Measurements from ENCODE around the gene TNIK. TPM values are rescaled to one million over a fixed set of nuclear protein-coding genes. Genes with fewer than 3 reads are reported as not detected.
"Not testable (repeated sequence)": the region's sequence is repeated elsewhere in the genome, so short reads cannot be mapped to it uniquely, and the experiment has no call there.

The TNIK gene
- polyA plus RNA-seq, 3 donors from 2014 or later = 4.7 to 28.9 (median 13.7) TPM

DNA sequence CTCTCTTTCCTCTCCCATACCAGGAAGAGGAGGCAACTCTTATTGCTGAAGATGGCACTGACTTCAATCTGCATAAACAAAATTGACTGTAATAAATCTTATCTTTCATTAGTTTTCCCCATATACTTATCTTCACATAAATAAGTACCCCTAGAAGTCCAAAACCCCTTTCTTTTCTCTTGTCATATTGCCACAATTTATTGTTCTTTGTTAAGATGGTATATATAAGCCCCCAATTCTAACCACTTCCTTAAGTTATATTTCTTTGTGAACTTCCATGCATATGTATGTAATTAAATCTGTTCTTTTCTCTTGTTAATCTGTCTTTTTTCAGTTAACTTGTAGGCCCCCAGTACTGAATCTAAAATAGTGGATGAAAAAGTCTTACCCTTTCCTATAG, 68.8 kb downstream of the TNIK start:
- DNase-seq = no peak
- Mint-ChIP-seq H3K4me1 (peaks cover 63 to 94% of the 10 kb centered on the region in 2 donors), H3K36me3 (peaks cover 9 to 13% (median 9%) of the 10 kb centered on the region in 3 donors), H3K9me3 (peaks cover 0 to 14% (median 7%) of the 10 kb centered on the region in 6 donors), H3K27ac (no peak overlapping the region), H3K27me3 (ENCODE audit: low read depth in 3 of 3) (peaks cover 0 to 2% (median 0%) of the 10 kb centered on the region in 3 donors), H3K4me3 (no peak overlapping the region)

DNA sequence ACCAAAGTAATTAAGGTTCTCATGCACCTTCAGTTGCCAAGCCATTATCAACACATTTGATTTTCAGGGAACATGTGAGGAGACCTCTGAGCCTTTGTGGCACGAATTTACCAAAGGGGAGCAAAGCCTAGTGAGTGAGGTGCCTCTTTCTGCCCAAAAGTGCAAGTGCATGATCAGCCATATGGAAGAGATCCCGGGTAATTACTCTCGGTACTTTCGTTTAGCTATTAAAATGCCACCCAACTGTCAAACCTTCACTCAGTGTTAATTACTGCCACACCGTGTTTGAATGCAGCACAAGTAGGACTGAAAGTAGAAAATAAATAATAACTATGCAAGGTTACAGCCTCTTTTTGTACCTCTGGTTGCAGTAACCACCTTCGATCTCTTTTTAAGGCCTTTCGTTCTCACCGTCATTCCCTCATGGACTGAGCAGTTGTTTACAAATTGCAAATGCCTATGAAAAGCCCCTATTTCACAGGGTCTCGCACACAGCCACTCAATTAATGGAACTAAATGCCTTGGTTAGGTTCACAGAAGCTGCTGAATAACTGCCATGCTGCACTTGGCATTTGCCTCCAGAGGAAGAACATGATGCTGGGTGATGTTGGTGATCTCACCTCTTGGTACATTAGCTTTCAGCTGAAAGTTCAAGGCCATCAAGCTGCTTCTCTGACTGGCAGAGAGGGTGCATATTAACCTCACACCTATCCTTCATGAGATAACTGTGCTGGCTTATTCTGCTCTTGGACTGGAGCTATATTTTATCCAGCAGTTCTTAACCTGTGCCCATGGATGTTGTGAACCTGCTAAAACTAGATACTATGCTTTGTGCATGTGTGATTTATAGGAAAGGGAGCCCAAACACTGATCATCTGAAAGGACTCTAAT, 69.9 kb downstream of the TNIK start:
- Mint-ChIP-seq H3K9me3 (peaks cover 0 to 14% (median 7%) of the 10 kb centered on the region in 6 donors), H3K4me3 (no peak overlapping the region), H3K36me3 (peaks cover 9 to 13% (median 9%) of the 10 kb centered on the region in 3 donors), H3K27ac (no peak overlapping the region), H3K4me1 (peaks cover 63 to 94% of the 10 kb centered on the region in 2 donors), H3K27me3 (ENCODE audit: low read depth in 3 of 3) (peaks cover 0 to 2% (median 0%) of the 10 kb centered on the region in 3 donors)
- DNase-seq = no peak

DNA sequence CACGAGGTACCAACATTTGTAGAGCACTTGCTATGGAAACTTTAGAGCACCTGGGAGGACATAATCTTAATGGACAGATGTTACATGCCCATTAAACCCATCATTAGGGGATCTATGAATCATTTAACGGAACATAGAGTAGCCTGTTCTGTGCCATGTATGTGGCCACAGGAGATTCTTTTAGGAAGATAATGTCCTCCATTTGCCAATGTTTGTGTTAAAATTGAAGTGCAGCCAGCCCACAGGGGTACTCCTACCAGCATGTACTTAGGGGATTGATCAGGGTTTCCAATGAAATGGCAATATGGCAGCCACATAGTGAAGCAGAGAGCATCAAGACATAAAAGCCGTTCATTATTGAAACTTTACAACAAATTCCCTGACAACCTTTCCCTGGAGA, 70.7 kb downstream of the TNIK start:
- peaks cover 65 to 94% of the 10 kb centered on the region in 2 donors for H3K4me1 Mint-ChIP-seq
- peaks cover 0 to 14% (median 7%) of the 10 kb centered on the region in 6 donors for H3K9me3 Mint-ChIP-seq
- no peak overlapping the region for H3K27ac Mint-ChIP-seq
- peaks cover 0 to 3% (median 0%) of the 10 kb centered on the region in 3 donors for H3K27me3 Mint-ChIP-seq (ENCODE audit: low read depth in 3 of 3)
- no peak for DNase-seq
- peaks cover 9 to 13% (median 9%) of the 10 kb centered on the region in 3 donors for H3K36me3 Mint-ChIP-seq
- H3K4me3 Mint-ChIP-seq = no peak overlapping the region

DNA sequence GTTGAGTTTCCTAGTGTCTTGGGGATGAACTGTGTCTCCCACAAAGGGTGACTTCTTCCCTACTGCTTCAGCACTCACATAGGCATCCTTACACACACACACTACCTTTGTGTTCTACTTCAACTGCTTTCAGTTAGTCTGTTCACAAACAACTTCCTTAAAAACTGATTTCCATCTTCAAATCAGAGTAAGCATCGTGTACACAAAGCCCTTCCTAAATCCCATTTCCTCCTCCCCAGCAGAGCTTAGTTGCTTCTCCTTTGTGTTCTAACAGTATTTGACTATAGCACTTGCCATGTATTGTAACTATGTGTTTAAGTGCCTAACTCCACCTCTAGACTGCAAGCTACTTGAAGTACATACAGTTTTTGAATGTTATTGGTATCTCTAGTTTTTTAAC, 71.7 kb downstream of the TNIK start:
- Mint-ChIP-seq H3K4me1 (peaks cover 69 to 94% of the 10 kb centered on the region in 2 donors), H3K4me3 (no peak overlapping the region), H3K27ac (peak overlapping the region in 2 of 6 donors; percentile 7 to 37), H3K36me3 (peaks cover 9 to 13% (median 9%) of the 10 kb centered on the region in 3 donors), H3K27me3 (ENCODE audit: low read depth in 3 of 3) (peaks cover 0 to 3% (median 0%) of the 10 kb centered on the region in 3 donors), H3K9me3 (peaks cover 0 to 14% (median 7%) of the 10 kb centered on the region in 6 donors)
- DNase-seq = no peak

DNA sequence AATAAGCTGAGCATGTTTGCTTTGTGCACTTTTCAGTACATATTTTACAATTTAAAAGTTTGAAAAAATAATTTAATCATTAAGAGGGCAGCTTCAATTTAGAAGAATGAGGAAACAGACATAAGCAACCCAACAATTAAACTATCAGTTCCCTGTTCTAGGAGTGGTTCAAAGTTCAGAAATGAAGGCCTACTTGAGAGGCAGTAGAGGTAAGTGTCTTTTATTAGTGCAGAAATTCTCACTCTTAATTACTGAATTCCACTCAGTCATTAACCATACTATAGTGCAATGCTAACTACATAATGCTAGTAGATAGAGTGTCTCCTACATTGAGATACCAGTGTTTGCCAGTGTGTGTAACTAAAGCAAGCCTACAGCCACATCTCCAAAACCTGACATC, 73.1 kb downstream of the TNIK start:
- H3K27ac Mint-ChIP-seq = peak overlapping the region in 1 of 6 donors; percentile 36
- H3K4me1 Mint-ChIP-seq = peaks cover 75 to 97% of the 10 kb centered on the region in 2 donors
- H3K4me3 Mint-ChIP-seq = no peak overlapping the region

DNA sequence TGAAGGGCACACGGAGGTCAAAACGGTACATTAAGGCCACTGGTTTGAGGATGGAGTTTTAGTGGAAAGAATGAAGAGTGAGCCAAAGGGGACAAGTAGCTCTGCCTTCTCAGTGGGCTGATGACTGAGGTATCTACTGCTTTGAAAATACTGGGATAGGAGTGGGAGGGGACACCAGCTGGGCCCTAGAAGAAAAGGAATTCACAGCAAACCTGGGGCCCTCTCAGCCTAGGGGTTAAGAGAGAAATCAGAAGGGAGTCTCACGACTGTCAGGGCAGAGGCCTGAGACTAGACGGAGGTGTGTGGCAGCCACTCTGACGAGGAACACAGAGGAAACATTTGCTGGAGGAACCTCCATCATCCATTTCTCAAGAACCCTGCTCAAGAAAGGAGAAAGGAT, 75.1 kb downstream of the TNIK start:
- no peak overlapping the region for H3K4me3 Mint-ChIP-seq
- H3K36me3 Mint-ChIP-seq = no peaks in the 10 kb centered on the region
- peaks cover 0 to 3% (median 0%) of the 10 kb centered on the region in 3 donors for H3K27me3 Mint-ChIP-seq (ENCODE audit: low read depth in 3 of 3)
- H3K27ac Mint-ChIP-seq = peak overlapping the region in 2 of 6 donors; percentile 18 to 36
- H3K4me1 Mint-ChIP-seq = peaks cover 77 to 98% of the 10 kb centered on the region in 2 donors
- no peaks in the 10 kb centered on the region for H3K9me3 Mint-ChIP-seq
- DNase-seq = no peak

More for the DNA sequence above, 73.1 kb downstream of the TNIK start:
- Mint-ChIP-seq H3K36me3 (peaks cover 9 to 11% (median 9%) of the 10 kb centered on the region in 3 donors), H3K9me3 (peaks cover 0 to 13% (median 7%) of the 10 kb centered on the region in 6 donors), H3K27me3 (ENCODE audit: low read depth in 3 of 3) (peaks cover 0 to 3% (median 0%) of the 10 kb centered on the region in 3 donors)
- no peak for DNase-seq

DNA sequence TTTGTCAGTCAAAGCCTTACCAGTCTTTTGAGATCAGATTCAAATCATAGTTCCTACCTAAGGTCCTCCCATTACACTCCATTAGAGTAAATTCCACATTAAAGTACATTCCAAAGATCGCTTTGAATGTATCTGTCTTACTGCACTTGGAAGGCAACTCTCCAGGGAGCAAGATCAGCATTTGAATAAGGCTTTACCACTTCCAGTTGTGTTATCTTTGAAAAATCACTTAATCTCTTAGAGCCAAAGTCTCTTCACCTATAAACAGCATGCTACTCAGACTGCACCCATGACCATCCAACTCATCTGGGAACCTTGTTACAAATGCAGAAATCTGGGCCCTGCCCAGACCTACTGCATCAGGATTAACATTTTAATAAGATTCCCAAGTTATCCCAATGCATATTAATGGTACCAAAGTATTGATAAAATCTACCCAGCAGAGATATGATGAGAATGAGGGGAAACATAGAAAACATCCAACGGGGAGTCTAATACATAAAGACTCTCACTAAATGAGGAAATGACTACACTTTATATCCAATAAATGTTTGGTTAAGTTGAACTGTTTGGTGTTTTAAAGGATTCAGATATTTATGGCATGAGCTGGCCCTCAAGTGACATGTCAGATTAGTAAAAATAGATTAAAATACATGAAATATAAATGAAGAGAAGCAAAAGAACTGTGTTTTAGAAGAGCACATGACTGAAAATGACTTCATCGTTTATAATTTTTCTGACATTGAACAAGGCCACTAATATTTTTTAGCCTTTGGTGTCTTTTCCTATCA, 75.9 kb downstream of the TNIK start:
- no peak for DNase-seq
- H3K36me3 Mint-ChIP-seq = no peaks in the 10 kb centered on the region
- peaks cover 0 to 1% (median 1%) of the 10 kb centered on the region in 3 donors for H3K27me3 Mint-ChIP-seq (ENCODE audit: low read depth in 3 of 3)
- no peak overlapping the region for H3K4me3 Mint-ChIP-seq
- H3K9me3 Mint-ChIP-seq = no peaks in the 10 kb centered on the region
- peak overlapping the region in 1 of 6 donors; percentile 2 for H3K27ac Mint-ChIP-seq
- peaks cover 74 to 94% of the 10 kb centered on the region in 2 donors for H3K4me1 Mint-ChIP-seq

DNA sequence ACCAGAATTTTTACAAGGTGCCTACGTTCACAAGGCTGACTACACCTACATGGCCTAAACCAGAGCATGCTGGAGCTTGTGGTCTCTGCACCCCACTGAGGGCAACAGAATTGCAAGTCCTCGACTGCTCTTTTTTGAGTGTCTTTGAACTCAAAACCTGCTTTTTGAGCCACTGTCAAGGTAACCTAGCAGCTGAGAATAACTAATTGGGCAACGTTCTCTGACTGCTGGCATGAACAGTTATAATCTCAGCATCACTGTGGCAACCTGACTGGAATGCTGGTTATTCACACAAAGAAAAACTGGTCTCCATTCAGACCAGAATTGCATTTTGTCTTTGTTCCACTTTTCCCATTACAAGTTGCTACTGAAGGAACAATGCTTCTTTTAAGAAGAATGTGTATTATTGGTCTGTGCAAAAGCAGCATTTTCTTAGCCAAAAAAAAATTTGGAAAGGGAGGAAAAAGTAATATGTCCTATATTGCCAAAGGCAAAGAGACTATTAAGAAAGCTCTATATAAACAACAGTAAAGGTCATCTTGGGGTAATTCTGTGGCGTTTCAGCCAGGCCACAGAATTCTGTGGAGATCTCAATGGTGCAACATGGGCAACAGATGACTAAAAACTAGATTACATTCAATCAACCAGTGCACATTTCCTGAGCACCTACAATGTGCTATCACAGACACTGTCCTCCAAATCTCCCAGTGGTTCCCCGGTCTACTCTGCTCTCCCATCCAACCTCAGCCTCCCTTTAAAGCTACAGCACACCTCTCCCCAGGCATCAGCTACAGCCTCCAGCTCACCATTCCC, 76.8 kb downstream of the TNIK start:
- no peak for DNase-seq
- Mint-ChIP-seq H3K36me3 (no peaks in the 10 kb centered on the region), H3K4me3 (no peak overlapping the region), H3K27ac (peak overlapping the region in 3 of 6 donors; percentile 2 to 77 (median 2)), H3K9me3 (no peaks in the 10 kb centered on the region), H3K27me3 (ENCODE audit: low read depth in 3 of 3) (peaks cover 0 to 1% (median 1%) of the 10 kb centered on the region in 3 donors), H3K4me1 (peaks cover 70 to 85% of the 10 kb centered on the region in 2 donors)

DNA sequence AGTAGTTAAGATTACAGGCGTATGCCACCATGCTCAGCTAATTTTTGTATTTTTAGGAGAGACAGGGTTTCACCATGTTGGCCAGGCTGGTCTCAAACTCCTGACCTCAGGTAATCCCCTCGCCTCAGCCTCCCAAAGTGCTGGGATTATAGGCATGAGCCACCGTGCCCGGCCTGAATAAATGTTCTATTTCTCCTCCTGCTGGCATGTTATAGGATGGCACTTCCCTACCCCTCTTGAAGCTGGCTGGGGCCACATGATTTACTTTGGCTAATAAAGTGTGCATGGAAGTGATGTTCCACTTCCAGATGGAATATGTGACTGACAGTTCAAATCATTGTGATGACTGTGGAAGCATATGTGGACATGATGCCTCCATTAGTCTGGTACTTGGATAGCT, 77.9 kb downstream of the TNIK start:
- H3K27me3 Mint-ChIP-seq (ENCODE audit: low read depth in 3 of 3); H3K27ac Mint-ChIP-seq; H3K36me3 Mint-ChIP-seq; H3K9me3 Mint-ChIP-seq; H3K4me3 Mint-ChIP-seq; DNase-seq: not testable (repeated sequence)
- H3K4me1 Mint-ChIP-seq = peaks cover 65 to 74% of the 10 kb centered on the region in 2 donors

DNA sequence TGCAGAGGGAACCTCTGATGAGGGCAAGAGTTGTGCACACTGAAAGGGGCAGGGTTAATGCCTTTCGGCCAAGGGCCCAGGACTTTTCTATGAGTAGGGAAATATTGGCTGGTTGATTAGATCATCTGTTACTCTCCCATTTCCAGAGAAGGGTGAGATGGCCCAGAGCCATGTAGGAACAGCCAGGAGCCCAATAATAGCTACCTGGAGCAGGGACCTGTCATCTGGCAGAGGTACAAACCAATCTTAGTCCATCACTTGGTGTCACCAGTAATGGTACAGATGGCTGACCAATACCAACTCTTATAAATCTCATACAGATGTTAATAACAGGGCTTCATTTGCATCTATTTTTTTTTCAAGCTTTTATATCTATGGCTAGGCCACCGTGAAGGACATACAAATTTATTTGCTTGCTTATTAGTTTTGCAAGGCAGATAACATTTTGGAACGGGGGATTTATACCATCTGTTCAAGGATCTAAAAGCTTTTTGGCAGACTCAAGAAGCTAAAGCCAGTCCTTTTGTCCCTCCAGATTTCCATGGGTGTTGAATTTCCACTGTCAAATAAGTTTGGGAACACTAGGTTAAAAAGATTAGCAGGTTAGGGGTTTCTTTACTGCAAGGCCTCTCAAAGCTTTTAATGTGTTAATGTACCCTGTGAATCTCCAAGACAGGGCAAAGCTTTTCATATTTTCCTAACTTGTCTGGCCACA, 79.3 kb downstream of the TNIK start:
- Mint-ChIP-seq H3K4me3 (no peak overlapping the region), H3K9me3 (no peaks in the 10 kb centered on the region), H3K27ac (peak overlapping the region in 1 of 6 donors; percentile 13), H3K27me3 (ENCODE audit: low read depth in 3 of 3) (peaks cover 0 to 1% (median 1%) of the 10 kb centered on the region in 3 donors), H3K4me1 (peaks cover 59 to 62% of the 10 kb centered on the region in 2 donors), H3K36me3 (no peaks in the 10 kb centered on the region)
- no peak for DNase-seq

DNA sequence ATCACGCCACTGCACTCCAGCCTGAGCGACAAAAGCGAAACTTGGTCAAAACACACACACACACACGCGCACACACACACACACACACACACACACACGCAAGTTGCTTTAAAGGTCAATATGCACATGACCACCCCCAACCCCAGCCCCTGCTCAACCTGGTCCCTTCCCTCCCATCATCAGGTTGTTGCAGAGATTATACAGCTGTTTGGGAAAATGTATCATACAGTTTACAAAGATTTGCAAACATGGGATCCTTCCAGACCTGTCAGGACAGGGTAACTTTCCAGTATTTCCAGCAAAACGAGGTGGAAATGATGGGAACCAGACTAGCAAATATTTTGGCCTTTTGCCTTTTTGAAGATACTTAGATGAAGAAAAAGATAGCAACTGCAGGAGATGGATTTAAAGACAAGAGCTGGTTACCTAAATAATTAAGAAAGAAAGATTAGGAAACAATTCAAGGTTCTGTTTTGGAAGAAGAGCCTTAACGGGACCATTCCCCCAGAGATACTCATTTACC, 80.2 kb downstream of the TNIK start:
- Mint-ChIP-seq H3K27ac (peak overlapping the region in 1 of 6 donors; percentile 43), H3K36me3 (no peaks in the 10 kb centered on the region), H3K4me1 (peaks cover 51 to 56% of the 10 kb centered on the region in 2 donors), H3K4me3 (no peak overlapping the region), H3K27me3 (ENCODE audit: low read depth in 3 of 3) (peaks cover 0 to 1% (median under 1%) of the 10 kb centered on the region in 3 donors), H3K9me3 (no peaks in the 10 kb centered on the region)
- DNase-seq = no peak

DNA sequence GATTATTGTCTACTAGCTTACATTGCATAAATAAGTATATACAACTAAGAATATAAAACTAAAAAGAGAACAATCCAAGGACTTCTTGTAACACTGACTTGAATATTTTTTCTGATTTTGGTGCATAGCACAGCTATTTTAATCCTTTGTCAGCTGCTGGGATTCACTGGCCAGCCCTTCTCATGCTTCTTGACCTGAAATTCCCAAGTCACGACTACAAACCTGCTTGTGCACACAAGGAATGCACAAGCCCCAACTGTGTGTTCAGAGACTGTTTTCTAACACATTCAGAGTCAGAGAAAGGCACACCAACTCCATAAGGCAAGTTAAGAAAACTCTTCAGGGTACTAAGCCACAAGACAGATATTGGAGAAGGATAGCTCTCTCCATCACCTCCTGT, 80.9 kb downstream of the TNIK start:
- no peak for DNase-seq
- no peaks in the 10 kb centered on the region for H3K9me3 Mint-ChIP-seq
- no peak overlapping the region for H3K4me3 Mint-ChIP-seq
- peak overlapping the region in 1 of 6 donors; percentile 27 for H3K27ac Mint-ChIP-seq
- peaks cover 43 to 48% of the 10 kb centered on the region in 2 donors for H3K4me1 Mint-ChIP-seq
- H3K36me3 Mint-ChIP-seq = no peaks in the 10 kb centered on the region
- peaks cover 0 to 1% (median 0%) of the 10 kb centered on the region in 3 donors for H3K27me3 Mint-ChIP-seq (ENCODE audit: low read depth in 3 of 3)
